Adrenal gland (tissue), 5 donors: ENCODE data around the gene CNTNAP2.

Experiments
- CTCF ChIP-seq, 6 experiments: fragments of 450-650 bp in 4 of 6; fragments of 200-600 bp in 2 of 6; sonication (generic) in 1 of 6; IDR thresholded peaks; 1 replicate in 5 of 6; 2 replicates in 1 of 6; pipeline versions ENCODE4 v1.5.1 to v1.8.0; 2016 to 2021; ENCODE audit warnings: antibody characterized with exemption in 6 of 6, mild to moderate bottlenecking in 2 of 6, moderate library complexity in 1 of 6
- POLR2A ChIP-seq, 2 donors: fragments of 450-650 bp; IDR thresholded peaks; one replicate each; pipeline ENCODE4 v1.6.1; 2017; ENCODE audit warnings: antibody characterized with exemption in 2 of 2, mild to moderate bottlenecking in 2 of 2, moderate library complexity in 1 of 2
- donor health status: DM: no; HTN: no; CAD: no.

GRCh38 chr7:148060724-148061123 lies 1944.1 kb downstream of the CNTNAP2 start:
- no peak for TF ChIP-seq POLR2A (IDR thresholded peaks at IDR 0.05)
- TF ChIP-seq CTCF (IDR thresholded peaks at IDR 0.05), result no peak
